IMR-90 (cell line): ENCODE data around the gene PLD2. TPM values are rescaled to one million over a fixed set of nuclear protein-coding genes. Genes with fewer than 3 reads are reported as not detected.

ENCODE experiments used
- ATAC-seq: fragments of 200-7000 bp; cut with Tn5 transposase; 2 replicates; pipeline ENCODE4 v1.9.1; 2020; ENCODE audit warnings: low read depth, mild to moderate bottlenecking, moderate library complexity
- BruUV-seq: library from RNA; stranded (reverse); fragments of 400-500 nt; replicated peaks from 2 replicates; lab custom pipeline; 2021; lab: Mats Ljungman, UMichigan
- CTCF ChIA-PET: fragments of 300-600 bp; formaldehyde crosslinking; extraction: SDS; loops from one replicate; lab custom pipeline; 2021; ENCODE audit warnings: antibody characterized with exemption; lab: Yijun Ruan, JAX
- POLR2A ChIA-PET: fragments of 300-600 bp; sonication (Branson Sonifier 250); formaldehyde crosslinking; loops from one replicate; lab custom pipeline; 2022; ENCODE audit warnings: antibody characterized with exemption; ENCODE audit not compliant: unreplicated experiment; lab: Charles Lee
- DNase-seq: peaks from one replicate; pipeline ENCODE4 v3.0.0; 2013
- H2AFZ ChIP-seq: replicated peaks from 2 replicates; pipeline ENCODE3; 2013; ENCODE audit warnings: low read length, mild to moderate bottlenecking; ENCODE audit not compliant: poor library complexity
- H2AK5ac ChIP-seq: 2 replicates; pipeline ENCODE4 v1.6.1; 2013; ENCODE audit warnings: low read depth, low read length, inconsistent platforms
- H2AK9ac ChIP-seq: replicated peaks from 2 replicates; pipeline ENCODE3; 2013; ENCODE audit warnings: mild to moderate bottlenecking, low read depth, low read length, moderate library complexity; ENCODE audit not compliant: poor library complexity
- H2BK120ac ChIP-seq: 2 replicates; pipeline ENCODE4 v1.6.1; 2013; ENCODE audit warnings: low read depth, low read length, inconsistent platforms
- H2BK15ac ChIP-seq: 3 replicates; pipeline ENCODE4 v1.6.1; 2013; ENCODE audit warnings: low read depth, low read length, inconsistent platforms
- H2BK20ac ChIP-seq: 2 replicates; pipeline ENCODE4 v1.6.1; 2013; ENCODE audit warnings: low read depth, mild to moderate bottlenecking, inconsistent platforms, low read length, moderate library complexity
- H2BK5ac ChIP-seq: 2 replicates; pipeline ENCODE4 v1.6.1; 2013; ENCODE audit warnings: mild to moderate bottlenecking, low read depth, low read length, inconsistent platforms; ENCODE audit not compliant: poor library complexity, severe bottlenecking
- H3K14ac ChIP-seq: replicated peaks from 2 replicates; pipeline ENCODE4 v1.6.1; 2013; ENCODE audit warnings: low read depth, low read length, inconsistent platforms
- H3K18ac ChIP-seq: 2 replicates; pipeline ENCODE4 v1.6.1; 2013; ENCODE audit warnings: low read depth, low read length, control low read depth
- H3K23ac ChIP-seq: 2 replicates; pipeline ENCODE4 v1.6.1; 2013; ENCODE audit warnings: low read depth, low read length, inconsistent platforms
- H3K27ac ChIP-seq: 2 replicates; pipeline ENCODE4 v1.5.1; 2013; ENCODE audit warnings: mild to moderate bottlenecking, control low read depth, low read length; ENCODE audit not compliant: insufficient read depth
- H3K27me3 ChIP-seq: 2 replicates; pipeline ENCODE4 v1.6.1; 2013; ENCODE audit warnings: low read length; ENCODE audit not compliant: control insufficient read depth, insufficient read depth
- H3K36me3 ChIP-seq: 2 replicates; pipeline ENCODE4 v1.6.1; 2013; ENCODE audit warnings: low read length, mixed read lengths; ENCODE audit not compliant: control insufficient read depth, insufficient read depth
- H3K4ac ChIP-seq: 2 replicates; pipeline ENCODE4 v1.6.1; 2013; ENCODE audit warnings: low read depth, low read length, inconsistent platforms
- H3K4me1 ChIP-seq: 2 replicates; pipeline ENCODE4 v1.6.1; 2013; ENCODE audit warnings: low read length, mixed read lengths; ENCODE audit not compliant: control insufficient read depth, insufficient read depth
- H3K4me2 ChIP-seq: 2 replicates; pipeline ENCODE4 v1.6.1; 2013; ENCODE audit warnings: low read depth, mild to moderate bottlenecking, control low read depth, low read length, moderate library complexity
- H3K4me3 ChIP-seq: 2 replicates; pipeline ENCODE4 v1.5.1; 2013; ENCODE audit warnings: low read depth, mild to moderate bottlenecking, control low read depth, low read length, moderate library complexity; ENCODE audit not compliant: insufficient read depth
- H3K56ac ChIP-seq: 2 replicates; pipeline ENCODE4 v1.6.1; 2013; ENCODE audit warnings: low read length, inconsistent platforms; ENCODE audit not compliant: insufficient read depth; ENCODE audit errors: extremely low read depth
- H3K79me1 ChIP-seq, 2 experiments: 2 replicates each; pipeline ENCODE4 v1.6.1; 2013; ENCODE audit warnings: low read length in 2 of 2, inconsistent platforms in 1 of 2, low read depth in 1 of 2
- H3K9ac ChIP-seq: 2 replicates; pipeline ENCODE4 v1.6.1; 2013; ENCODE audit warnings: low read depth, low read length, control low read depth
- H3K9me1 ChIP-seq: 2 replicates; pipeline ENCODE4 v1.6.1; 2013; ENCODE audit warnings: low read length, inconsistent platforms; ENCODE audit not compliant: insufficient read depth
- H3K9me3 ChIP-seq: 2 replicates; pipeline ENCODE4 v1.6.1; 2013; ENCODE audit warnings: low read length; ENCODE audit not compliant: control insufficient read depth, insufficient read depth
- H4K20me1 ChIP-seq: 2 replicates; pipeline ENCODE4 v1.6.1; 2013; ENCODE audit warnings: low read length, inconsistent platforms; ENCODE audit not compliant: insufficient read depth
- H4K5ac ChIP-seq: 2 replicates; pipeline ENCODE4 v1.6.1; 2013; ENCODE audit warnings: mild to moderate bottlenecking, low read depth, low read length, control low read depth
- H4K8ac ChIP-seq, 2 experiments: 2 replicates each; pipeline ENCODE4 v1.6.1; 2013; ENCODE audit warnings: low read depth in 2 of 2, low read length in 2 of 2, control low read depth in 1 of 2, inconsistent platforms in 1 of 2
- H4K91ac ChIP-seq: 2 replicates; pipeline ENCODE4 v1.6.1; 2013; ENCODE audit warnings: low read depth, low read length, inconsistent platforms; ENCODE audit not compliant: insufficient read depth
- BHLHE40 ChIP-seq: fragments of 150-350 bp; IDR thresholded peaks from 2 replicates; pipeline ENCODE4 v1.6.1; 2016; ENCODE audit warnings: mild to moderate bottlenecking, low read depth, low read length
- CEBPB ChIP-seq: IDR thresholded peaks from 2 replicates; pipeline ENCODE4 v1.6.1; 2012; ENCODE audit warnings: low read depth, low read length, improper control_type of control experiment
- CHD1 ChIP-seq: IDR thresholded peaks from 2 replicates; pipeline ENCODE4 v1.6.1; 2012; ENCODE audit warnings: low read depth, low read length, improper control_type of control experiment
- CTCF ChIP-seq: conservative IDR thresholded peaks from 2 replicates; pipeline ENCODE4 v1.5.1; 2012; ENCODE audit warnings: mild to moderate bottlenecking, low read depth, low read length, improper control_type of control experiment
- FOS ChIP-seq: fragments of 150-350 bp; IDR thresholded peaks from 2 replicates; pipeline ENCODE4 v1.6.1; 2016; ENCODE audit warnings: low read depth, low read length
- MAFK ChIP-seq: IDR thresholded peaks from 2 replicates; pipeline ENCODE4 v1.6.1; 2012; ENCODE audit warnings: low read depth, low read length, improper control_type of control experiment
- MXI1 ChIP-seq: IDR thresholded peaks from 2 replicates; pipeline ENCODE4 v1.6.1; 2012; ENCODE audit warnings: low read depth, mild to moderate bottlenecking, low read length, moderate library complexity, borderline replicate concordance
- NFE2L2 ChIP-seq: fragments of 150-350 bp; IDR thresholded peaks from 2 replicates; pipeline ENCODE4 v1.6.1; 2016; ENCODE audit warnings: low read depth, mild to moderate bottlenecking, low read length
- POLR2A ChIP-seq: IDR thresholded peaks from 2 replicates; pipeline ENCODE4 v1.6.1; 2012; ENCODE audit warnings: mild to moderate bottlenecking, low read depth, low read length
- RCOR1 ChIP-seq: IDR thresholded peaks from 2 replicates; pipeline ENCODE4 v1.6.1; 2012; ENCODE audit warnings: mild to moderate bottlenecking, low read length, improper control_type of control experiment; ENCODE audit not compliant: insufficient replicate concordance
- RFX5 ChIP-seq: IDR thresholded peaks from 2 replicates; pipeline ENCODE4 v1.8.0; 2012; ENCODE audit warnings: low read depth, mild to moderate bottlenecking, low read length, moderate library complexity
- SMC3 ChIP-seq: fragments of 150-350 bp; IDR thresholded peaks from 2 replicates; pipeline ENCODE4 v1.6.1; 2016; ENCODE audit warnings: low read depth, mild to moderate bottlenecking, antibody characterized with exemption, low read length, moderate library complexity
- WGBS, 2 experiments: methylation state at CpG; one replicate each; pipeline versions ENCODE4 v1.1.5 to v1.1.7; 2013; ENCODE audit warnings: missing lambda C conversion rate in 2 of 2; ENCODE audit not compliant: insufficient read length in 1 of 2; ENCODE audit errors: extremely low coverage in 2 of 2; 5-methylcytosine and 5-hydroxymethylcytosine counted together
- dilution Hi-C: fragments of 300-500 bp; cut with HindIII; formaldehyde crosslinking; loops from one replicate; pipeline ENCODE4 v1.14.3; 2018; ENCODE audit warnings: low sequenced_read_pairs; ENCODE audit not compliant: unreplicated experiment
- in situ Hi-C: fragments of 300-500 bp; cut with MboI; formaldehyde crosslinking; loops from 3 replicates; pipeline ENCODE4 v1.14.3; 2019; ENCODE audit warnings: low sequenced_read_pairs, inconsistent platforms, mixed read lengths
- intact Hi-C: fragments of 100-400 bp; cut with micrococcal nuclease; formaldehyde crosslinking; loops from 2 replicates; pipeline ENCODE4 v1.10.0; 2022
- polyA plus RNA-seq, 3 experiments: library from polyadenylated mRNA; depleted of rRNA; stranded (reverse); fragments of >200 nt; gene quantifications; 2 replicates each; pipeline ENCODE4 v1.2.3, GENCODE V29; 2012; ENCODE audit warnings: low replicate concordance in 1 of 3
- total RNA-seq: library from RNA; depleted of rRNA; stranded (reverse); fragments of >200 nt; gene quantifications from 2 replicates; pipeline ENCODE4 v1.2.3, GENCODE V29; 2012
- TF ChIP-seq, protein P1 (sequence below): fragments of 150-350 bp; IDR thresholded peaks from 2 replicates; pipeline ENCODE4 v1.6.1; 2016; ENCODE audit warnings: low read depth, mild to moderate bottlenecking, low read length, moderate library complexity, borderline replicate concordance
- TF ChIP-seq, protein P2 (sequence below): fragments of 150-350 bp; IDR thresholded peaks from 2 replicates; pipeline ENCODE4 v1.6.1; 2017; ENCODE audit warnings: mild to moderate bottlenecking, antibody characterized with exemption, low read length, low read depth

Gene PLD2
- total and polyA plus RNA-seq, 2 of the 4 experiments (the other 2 are of a cell fraction) = 12.5 to 28.0 TPM

DNA sequence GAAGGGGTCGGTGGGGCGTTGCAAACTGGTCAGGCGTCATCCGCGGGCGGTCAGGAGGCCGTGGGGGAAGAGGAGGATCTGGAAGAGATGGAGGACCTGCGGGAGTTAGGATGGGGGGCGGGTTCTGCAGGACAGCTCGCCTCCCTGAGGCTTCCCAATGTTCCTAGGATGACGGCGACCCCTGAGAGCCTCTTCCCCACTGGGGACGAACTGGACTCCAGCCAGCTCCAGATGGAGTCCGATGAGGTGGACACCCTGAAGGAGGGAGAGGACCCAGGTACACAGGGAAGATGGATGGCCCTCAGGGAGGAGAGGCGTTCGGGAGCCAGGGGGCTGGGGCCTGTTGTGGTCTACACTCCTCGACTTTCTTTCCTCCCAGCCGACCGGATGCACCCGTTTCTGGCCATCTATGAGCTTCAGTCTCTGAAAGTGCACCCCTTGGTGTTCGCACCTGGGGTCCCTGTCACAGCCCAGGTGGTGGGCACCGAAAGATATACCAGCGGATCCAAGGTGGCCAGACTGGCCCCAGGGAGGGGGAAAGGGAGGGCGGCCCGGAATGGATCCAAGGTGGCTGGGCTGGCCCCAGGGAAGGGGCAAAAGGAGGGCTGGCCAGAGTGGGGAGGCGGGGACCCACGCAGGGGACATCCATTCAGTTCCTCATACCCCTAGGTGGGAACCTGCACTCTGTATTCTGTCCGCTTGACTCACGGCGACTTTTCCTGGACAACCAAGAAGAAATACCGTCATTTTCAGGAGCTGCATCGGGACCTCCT is 839 bp downstream of the PLD2 start:
- Histone ChIP-seq H3K9ac (peak overlapping the region; percentile 74), H2AK9ac (peak overlapping the region; percentile 56), H3K9me1 (no peaks in the 10 kb centered on the region), H4K5ac (no peak overlapping the region), H3K9me3 (no peaks in the 10 kb centered on the region), H3K4me1 (peaks cover 4% of the 10 kb centered on the region; the same call in 1 of the 2 replicates), H4K91ac (no peak overlapping the region), H2BK5ac (no peak overlapping the region), H2AK5ac (peak overlapping the region; percentile 87), H2BK20ac (no peak overlapping the region), H2BK120ac (no peak overlapping the region), H3K18ac (no peak overlapping the region), H3K27ac (peak overlapping the region; percentile 33; the same call in 1 of the 2 replicates), H3K36me3 (peaks cover 21% of the 10 kb centered on the region), H3K27me3 (no peaks in the 10 kb centered on the region), H3K56ac (no peak overlapping the region), H2AFZ (peak overlapping the region; percentile 81), H3K4ac (peak overlapping the region; percentile 65; the same call in 1 of the 2 replicates), H3K4me2 (peak overlapping the region; percentile 100), H2BK15ac (no peak overlapping the region), H3K4me3 (peak overlapping the region; percentile 97), H3K79me1 (peaks cover 0 to 25% of the 10 kb centered on the region in 2 experiments; a peak in 3 of 4 replicates), H3K14ac (peak overlapping the region; percentile 59), H4K8ac (peak overlapping the region in 1 of 2 experiments; percentile 2; a peak in 1 of 4 replicates), H4K20me1 (peaks cover 1% of the 10 kb centered on the region; the same call in 1 of the 2 replicates), H3K23ac (no peak overlapping the region)
- ATAC-seq (peak; percentile 4; the same call in 1 of the 2 replicates), DNase-seq (no peak)
- WGBS, 2 experiments = 27% methylated on average over 14 of the region's 32 CpGs; no CpG with 5 or more reads in 1 of the 2 experiments
- CTCF ChIA-PET = interaction anchor here (0.7 to 1.7 kb wide), 2 partner anchors 12 to 17 kb away, joined by 3 to 5 read pairs; partner anchors contain the start of gene PSMB6
- POLR2A ChIA-PET = interaction anchor here (0.6 kb wide), 1 partner anchor 15 kb away, joined by 3 read pairs; no protein-coding TSS in a partner anchor
- dilution Hi-C loops = no loop called here
- in situ Hi-C loops = no loop called here
- intact Hi-C loops = no loop called here
- no TSS peak for BruUV-seq
- TF ChIP-seq MAFK (no peak), BHLHE40 (no peak), SMC3 (no peak), MXI1 (no peak), NFE2L2 (no peak), CTCF (no peak), CEBPB (no peak), CHD1 (no peak), RCOR1 (no peak), RFX5 (no peak), POLR2A (no peak), FOS (no peak)
- TF ChIP-seq, protein P1, sequence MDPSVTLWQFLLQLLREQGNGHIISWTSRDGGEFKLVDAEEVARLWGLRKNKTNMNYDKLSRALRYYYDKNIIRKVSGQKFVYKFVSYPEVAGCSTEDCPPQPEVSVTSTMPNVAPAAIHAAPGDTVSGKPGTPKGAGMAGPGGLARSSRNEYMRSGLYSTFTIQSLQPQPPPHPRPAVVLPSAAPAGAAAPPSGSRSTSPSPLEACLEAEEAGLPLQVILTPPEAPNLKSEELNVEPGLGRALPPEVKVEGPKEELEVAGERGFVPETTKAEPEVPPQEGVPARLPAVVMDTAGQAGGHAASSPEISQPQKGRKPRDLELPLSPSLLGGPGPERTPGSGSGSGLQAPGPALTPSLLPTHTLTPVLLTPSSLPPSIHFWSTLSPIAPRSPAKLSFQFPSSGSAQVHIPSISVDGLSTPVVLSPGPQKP = no peak
- TF ChIP-seq, protein P2, sequence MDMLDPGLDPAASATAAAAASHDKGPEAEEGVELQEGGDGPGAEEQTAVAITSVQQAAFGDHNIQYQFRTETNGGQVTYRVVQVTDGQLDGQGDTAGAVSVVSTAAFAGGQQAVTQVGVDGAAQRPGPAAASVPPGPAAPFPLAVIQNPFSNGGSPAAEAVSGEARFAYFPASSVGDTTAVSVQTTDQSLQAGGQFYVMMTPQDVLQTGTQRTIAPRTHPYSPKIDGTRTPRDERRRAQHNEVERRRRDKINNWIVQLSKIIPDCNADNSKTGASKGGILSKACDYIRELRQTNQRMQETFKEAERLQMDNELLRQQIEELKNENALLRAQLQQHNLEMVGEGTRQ = no peak
